Mesenchymal stem cell (in vitro differentiated cells and primary cell): ENCODE results near the gene ATG7.
A peak's percentile ranks its signal among the peaks of the same experiment; 100 is the strongest.

Experiments used
- DNase-seq: peaks from one replicate; pipeline ENCODE4 v3.0.0-alpha.2; 2013
- H2AFZ ChIP-seq: one replicate; pipeline ENCODE4 v1.6.1; 2013; ENCODE audit warnings: low read depth, mild to moderate bottlenecking, control low read depth, inconsistent platforms, low read length, moderate library complexity
- H2AK5ac ChIP-seq: 2 replicates; pipeline ENCODE4 v1.6.1; 2013; ENCODE audit warnings: low read length, moderate library complexity, mild to moderate bottlenecking, inconsistent platforms; ENCODE audit not compliant: severe bottlenecking
- H2BK120ac ChIP-seq: one replicate; pipeline ENCODE4 v1.6.1; 2013; ENCODE audit warnings: low read depth, mild to moderate bottlenecking, inconsistent platforms, low read length, moderate library complexity
- H2BK12ac ChIP-seq, 2 experiments: one replicate each; pipeline ENCODE4 v1.6.1; 2013; ENCODE audit warnings: inconsistent platforms in 2 of 2, low read length in 2 of 2, mild to moderate bottlenecking in 2 of 2, moderate library complexity in 2 of 2, control low read depth in 1 of 2
- H2BK15ac ChIP-seq: one replicate; pipeline ENCODE4 v1.6.1; 2013; ENCODE audit warnings: mild to moderate bottlenecking, low read depth, inconsistent platforms; ENCODE audit not compliant: poor library complexity, severe bottlenecking
- H2BK5ac ChIP-seq: 2 replicates; pipeline ENCODE4 v1.6.1; 2013; ENCODE audit warnings: low read depth, mild to moderate bottlenecking, low read length, control low read depth, inconsistent platforms; ENCODE audit not compliant: poor library complexity, severe bottlenecking
- H3K14ac ChIP-seq, 2 experiments: one replicate each; pipeline ENCODE4 v1.6.1; 2013; ENCODE audit warnings: inconsistent platforms in 2 of 2, low read length in 2 of 2, control low read depth in 1 of 2, mild to moderate bottlenecking in 1 of 2, moderate library complexity in 1 of 2
- H3K18ac ChIP-seq, 2 experiments: one replicate each; pipeline ENCODE4 v1.6.1; 2013; ENCODE audit warnings: inconsistent platforms in 2 of 2, low read length in 2 of 2, control low read depth in 1 of 2, low read depth in 1 of 2, mild to moderate bottlenecking in 1 of 2
- H3K23ac ChIP-seq, 2 experiments: one replicate each; pipeline ENCODE4 v1.6.1; 2013; ENCODE audit warnings: inconsistent platforms in 2 of 2, low read length in 2 of 2, mild to moderate bottlenecking in 2 of 2, moderate library complexity in 2 of 2, control low read depth in 1 of 2
- H3K27ac ChIP-seq: 2 replicates; pipeline ENCODE4 v1.5.1; 2013; ENCODE audit warnings: mild to moderate bottlenecking, moderate library complexity, low read length, control low read depth, inconsistent platforms; ENCODE audit not compliant: poor library complexity, severe bottlenecking
- H3K27me3 ChIP-seq, 2 experiments: 2 replicates each; pipeline versions ENCODE4 v1.6.1 to v1.7.0; 2013; ENCODE audit warnings: low read length in 2 of 2, mild to moderate bottlenecking in 2 of 2, moderate library complexity in 2 of 2, control low read depth in 1 of 2, inconsistent platforms in 1 of 2; ENCODE audit not compliant: control insufficient read depth in 1 of 2, insufficient read depth in 1 of 2
- H3K36me3 ChIP-seq, 2 experiments: 2 replicates each; pipeline versions ENCODE4 v1.6.1 to v1.7.0; 2013; ENCODE audit warnings: low read length in 2 of 2, control low read depth in 1 of 2, inconsistent platforms in 1 of 2, low read depth in 1 of 2, mild to moderate bottlenecking in 1 of 2; ENCODE audit not compliant: insufficient read depth in 2 of 2, control insufficient read depth in 1 of 2
- H3K4ac ChIP-seq, 2 experiments: one replicate each; pipeline ENCODE4 v1.6.1; 2013; ENCODE audit warnings: inconsistent platforms in 2 of 2, low read length in 2 of 2, mild to moderate bottlenecking in 2 of 2, moderate library complexity in 2 of 2, control low read depth in 1 of 2, low read depth in 1 of 2
- H3K4me1 ChIP-seq: 2 replicates; pipeline ENCODE4 v1.6.1; 2013; ENCODE audit warnings: low read depth, low read length, control low read depth; ENCODE audit not compliant: control insufficient read depth, insufficient read depth
- H3K4me2 ChIP-seq: 2 replicates; pipeline ENCODE4 v1.6.1; 2013; ENCODE audit warnings: low read length, mild to moderate bottlenecking, inconsistent platforms; ENCODE audit not compliant: poor library complexity, severe bottlenecking
- H3K4me3 ChIP-seq, 2 experiments: 2 replicates each; pipeline versions ENCODE4 v1.5.1 to v1.7.0; 2013; ENCODE audit warnings: low read length in 2 of 2, mild to moderate bottlenecking in 2 of 2, control low read depth in 1 of 2, low read depth in 1 of 2; ENCODE audit not compliant: insufficient read depth in 1 of 2
- H3K79me1 ChIP-seq: replicated peaks from 2 replicates; pipeline ENCODE4 v1.6.1; 2013; ENCODE audit warnings: mild to moderate bottlenecking, control low read depth, low read length, inconsistent platforms; ENCODE audit not compliant: poor library complexity, severe bottlenecking
- H3K9ac ChIP-seq: 2 replicates; pipeline ENCODE4 v1.7.0; 2013; ENCODE audit warnings: mild to moderate bottlenecking, low read length, moderate library complexity
- H3K9me3 ChIP-seq: 2 replicates; pipeline ENCODE4 v1.7.0; 2013; ENCODE audit warnings: mild to moderate bottlenecking, low read length; ENCODE audit not compliant: control insufficient read depth
- H4K8ac ChIP-seq: one replicate; pipeline ENCODE4 v1.6.1; 2013; ENCODE audit warnings: inconsistent platforms, mild to moderate bottlenecking, low read length, moderate library complexity
- H4K91ac ChIP-seq: one replicate; pipeline ENCODE4 v1.6.1; 2013; ENCODE audit warnings: mild to moderate bottlenecking, low read length, inconsistent platforms
- WGBS: methylation state at CpG from one replicate; pipeline ENCODE4 v1.1.7; 2013; ENCODE audit warnings: mixed read lengths; 5-methylcytosine and 5-hydroxymethylcytosine counted together

ATG7 gene

GRCh38 chr3:11470031-11470853, 198.0 kb downstream of the ATG7 start:
- Histone ChIP-seq H2AK5ac (no peak overlapping the region), H3K27me3 (no peaks in the 10 kb centered on the region), H3K18ac (no peak overlapping the region), H3K4me3 (no peak overlapping the region), H2BK12ac (no peak overlapping the region), H3K79me1 (peaks cover 6% of the 10 kb centered on the region), H3K4me1 (peaks cover 1% of the 10 kb centered on the region), H4K8ac (no peak overlapping the region), H2BK15ac (no peak overlapping the region), H3K27ac (no peak overlapping the region), H3K23ac (no peak overlapping the region), H2BK120ac (no peak overlapping the region), H3K9me3 (no peaks in the 10 kb centered on the region), H2BK5ac (no peak overlapping the region), H3K4me2 (no peak overlapping the region), H3K4ac (no peak overlapping the region), H2AFZ (no peak overlapping the region), H4K91ac (no peak overlapping the region), H3K9ac (no peak overlapping the region), H3K36me3 (peaks cover 11 to 15% of the 10 kb centered on the region in 2 experiments), H3K14ac (no peak overlapping the region)
- DNase-seq, result no peak
- 81% methylated on average over 7 of the region's 9 CpGs for WGBS

GRCh38 chr3:11475324-11475723, 203.1 kb downstream of the ATG7 start:
- no peak overlapping the region for H3K4ac ChIP-seq
- 91% methylated on average over 6 of the region's 6 CpGs for WGBS
- no peak overlapping the region for H4K8ac ChIP-seq
- peak overlapping the region in 1 of 2 experiments; percentile 16 for H3K18ac ChIP-seq
- no peaks in the 10 kb centered on the region for H3K9me3 ChIP-seq
- peaks cover 2 to 4% of the 10 kb centered on the region in 2 experiments for H3K36me3 ChIP-seq
- H3K4me2 ChIP-seq, result no peak overlapping the region
- no peak overlapping the region for H3K23ac ChIP-seq
- peaks cover 4% of the 10 kb centered on the region for H3K4me1 ChIP-seq
- no peak overlapping the region for H3K14ac ChIP-seq
- H2BK15ac ChIP-seq, result no peak overlapping the region
- no peak overlapping the region for H2BK12ac ChIP-seq
- no peak for DNase-seq
- H2AFZ ChIP-seq, result no peak overlapping the region
- H3K27me3 ChIP-seq, result no peaks in the 10 kb centered on the region
- no peak overlapping the region for H3K27ac ChIP-seq
- no peak overlapping the region for H2BK120ac ChIP-seq
- H4K91ac ChIP-seq, result no peak overlapping the region
- no peak overlapping the region for H2BK5ac ChIP-seq
- no peak overlapping the region for H2AK5ac ChIP-seq
- no peak overlapping the region for H3K9ac ChIP-seq
- peaks cover 5% of the 10 kb centered on the region for H3K79me1 ChIP-seq
- no peak overlapping the region for H3K4me3 ChIP-seq

DNA sequence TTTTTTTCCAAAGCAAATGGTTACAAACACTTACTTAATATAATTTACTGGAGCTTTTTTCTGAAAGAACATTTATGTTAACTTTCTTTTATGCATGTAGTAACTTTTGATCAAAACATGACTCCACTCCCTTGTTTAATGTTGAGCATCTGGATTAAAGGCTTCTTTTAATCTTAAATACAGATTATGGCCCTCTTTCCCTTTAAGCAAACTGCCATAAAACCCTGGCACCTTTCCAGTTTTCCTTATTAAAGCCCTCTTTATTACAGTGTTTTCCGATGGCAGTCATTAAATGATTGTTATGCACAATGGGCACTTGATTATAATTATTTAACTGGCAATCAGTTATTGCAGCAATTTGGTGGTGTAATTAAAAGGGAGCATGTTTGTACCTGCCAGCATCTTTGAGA, 204.5 kb downstream of the ATG7 start:
- no peak overlapping the region for H2BK15ac ChIP-seq

DNA sequence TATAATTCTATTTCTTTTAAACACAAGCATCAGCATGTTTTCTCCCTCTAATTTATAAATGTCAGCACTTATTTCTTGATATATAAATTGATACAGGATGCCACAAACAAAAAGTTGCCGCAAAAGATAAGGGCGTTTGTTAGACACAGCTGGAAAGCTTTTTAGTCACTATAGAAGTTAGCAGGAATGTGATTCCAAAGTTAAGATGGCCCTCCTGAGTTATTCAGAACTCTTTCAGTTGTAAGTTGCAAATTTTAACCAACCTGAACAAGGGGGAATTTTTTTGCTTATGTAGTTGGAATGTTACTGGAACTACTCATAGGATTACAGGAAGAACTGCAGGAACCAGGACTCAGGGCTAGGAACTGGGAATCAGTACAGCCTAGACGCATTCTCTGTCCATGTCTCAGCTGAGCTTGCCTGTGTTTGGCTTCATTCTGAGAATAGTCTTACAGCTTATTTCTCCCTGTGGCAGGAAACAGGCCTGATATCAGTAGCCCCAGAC, 205.3 kb downstream of the ATG7 start:
- peak overlapping the region; percentile 76 for H3K27ac ChIP-seq
- peaks cover 4% of the 10 kb centered on the region for H3K79me1 ChIP-seq
- no peaks in the 10 kb centered on the region for H3K36me3 ChIP-seq
- no peak overlapping the region for H2AFZ ChIP-seq
- no peak overlapping the region for H3K14ac ChIP-seq
- no peak overlapping the region for H4K91ac ChIP-seq
- H3K9ac ChIP-seq, result peak overlapping the region; percentile 83
- no peak overlapping the region for H2BK12ac ChIP-seq
- peak overlapping the region in 1 of 2 experiments; percentile 18 for H3K18ac ChIP-seq
- H3K4ac ChIP-seq, result peak overlapping the region in 1 of 2 experiments; percentile 17
- 62% methylated on average over 3 of the region's 3 CpGs for WGBS
- H3K4me1 ChIP-seq, result peaks cover 4% of the 10 kb centered on the region
- no peaks in the 10 kb centered on the region for H3K9me3 ChIP-seq
- H2BK5ac ChIP-seq, result no peak overlapping the region
- H2BK15ac ChIP-seq, result no peak overlapping the region
- H3K23ac ChIP-seq, result no peak overlapping the region
- no peak overlapping the region for H3K4me2 ChIP-seq
- H4K8ac ChIP-seq, result peak overlapping the region; percentile 27
- no peak overlapping the region for H2BK120ac ChIP-seq
- peak; percentile 82 for DNase-seq
- H3K4me3 ChIP-seq, result no peak overlapping the region
- H2AK5ac ChIP-seq, result no peak overlapping the region
- H3K27me3 ChIP-seq, result no peaks in the 10 kb centered on the region

More for the DNA sequence above, 204.5 kb downstream of the ATG7 start:
- peaks cover 4% of the 10 kb centered on the region for H3K4me1 ChIP-seq
- no peak overlapping the region for H3K4me2 ChIP-seq
- no peaks in the 10 kb centered on the region for H3K27me3 ChIP-seq
- no peak overlapping the region for H2BK5ac ChIP-seq
- peak overlapping the region in 1 of 2 experiments; percentile 65 for H2BK12ac ChIP-seq
- peak overlapping the region; percentile 31 for H3K27ac ChIP-seq
- H3K9ac ChIP-seq, result peak overlapping the region; percentile 83
- WGBS, result 74% methylated on average over 1 of the region's 1 CpG
- no peak overlapping the region for H4K91ac ChIP-seq
- H3K14ac ChIP-seq, result no peak overlapping the region
- H3K36me3 ChIP-seq, result no peaks in the 10 kb centered on the region
- H3K18ac ChIP-seq, result no peak overlapping the region
- no peak overlapping the region for H2BK120ac ChIP-seq
- no peak overlapping the region for H4K8ac ChIP-seq
- peaks cover 4% of the 10 kb centered on the region for H3K79me1 ChIP-seq
- H2AFZ ChIP-seq, result no peak overlapping the region
- H3K23ac ChIP-seq, result no peak overlapping the region
- no peak overlapping the region for H3K4ac ChIP-seq
- no peak for DNase-seq
- H3K4me3 ChIP-seq, result no peak overlapping the region
- no peaks in the 10 kb centered on the region for H3K9me3 ChIP-seq
- H2AK5ac ChIP-seq, result no peak overlapping the region
